ENCODE data around the gene CASR. TPM values are rescaled to one million over a fixed set of nuclear protein-coding genes. Genes with fewer than 3 reads are reported as not detected.
"Not testable (repeated sequence)": the region's sequence is repeated elsewhere in the genome, so short reads cannot be mapped to it uniquely, and the experiment has no call there.

Gene CASR
- total RNA-seq, 1 donor from 2014 or later, result not detected

- Mint-ChIP-seq H3K9me3 (ENCODE audit: low read depth) (no peaks in the 10 kb centered on the region), H3K4me3 (ENCODE audit: unreplicated experiment) (no peak overlapping the region), H3K27ac (ENCODE audit: unreplicated experiment) (no peak overlapping the region), H3K27me3 (ENCODE audit: low read depth) (peaks cover 10% of the 10 kb centered on the region), H3K36me3 (ENCODE audit: low read depth) (no peaks in the 10 kb centered on the region), H3K4me1 (ENCODE audit: low read depth) (no peaks in the 10 kb centered on the region)
- no peak for DNase-seq (ENCODE audit: low spot score)
- no peak for TF ChIP-seq CTCF (IDR thresholded peaks at IDR 0.05)
Observed at GRCh38 chr3:122199552-122199951, 16.1 kb downstream of the CASR start.

DNA sequence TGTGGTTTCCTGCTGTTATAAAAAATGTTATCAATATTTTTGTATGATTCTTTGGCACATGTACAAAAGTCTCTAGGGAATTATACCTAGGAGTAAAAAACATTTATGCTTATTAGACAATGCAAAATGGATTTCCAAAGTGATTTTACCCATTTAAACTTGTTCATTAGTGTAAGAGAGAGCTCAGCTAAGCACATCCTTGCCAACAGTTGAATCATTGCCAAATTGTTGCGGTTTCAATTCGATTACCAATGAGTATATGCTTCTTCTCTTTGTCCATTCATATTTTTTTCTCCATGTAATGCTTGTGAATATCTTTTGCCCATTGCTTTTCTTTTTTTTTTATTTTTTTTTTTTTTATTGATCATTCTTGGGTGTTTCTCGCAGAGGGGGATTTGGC is 17.2 kb downstream of the CASR start:
- no peaks in the 10 kb centered on the region for H3K36me3 Mint-ChIP-seq (ENCODE audit: low read depth)
- H3K4me3 Mint-ChIP-seq (ENCODE audit: unreplicated experiment), result no peak overlapping the region
- H3K27me3 Mint-ChIP-seq (ENCODE audit: low read depth), result peaks cover 1% of the 10 kb centered on the region
- TF ChIP-seq CTCF (IDR thresholded peaks at IDR 0.05), result no peak
- no peak overlapping the region for H3K27ac Mint-ChIP-seq (ENCODE audit: unreplicated experiment)
- no peak for DNase-seq (ENCODE audit: low spot score)
- peaks cover 3% of the 10 kb centered on the region for H3K9me3 Mint-ChIP-seq (ENCODE audit: low read depth)
- H3K4me1 Mint-ChIP-seq (ENCODE audit: low read depth), result no peaks in the 10 kb centered on the region

- not testable (repeated sequence) for H3K36me3 Mint-ChIP-seq (ENCODE audit: low read depth); H3K9me3 Mint-ChIP-seq (ENCODE audit: low read depth); H3K4me1 Mint-ChIP-seq (ENCODE audit: low read depth); H3K27ac Mint-ChIP-seq (ENCODE audit: unreplicated experiment); H3K27me3 Mint-ChIP-seq (ENCODE audit: low read depth); H3K4me3 Mint-ChIP-seq (ENCODE audit: unreplicated experiment); DNase-seq (ENCODE audit: low spot score)
Observed at GRCh38 chr3:122201476-122201875, 18.0 kb downstream of the CASR start.

- peaks cover 6% of the 10 kb centered on the region for H3K9me3 Mint-ChIP-seq (ENCODE audit: low read depth)
- DNase-seq (ENCODE audit: low spot score), result no peak
- no peaks in the 10 kb centered on the region for H3K4me1 Mint-ChIP-seq (ENCODE audit: low read depth)
- H3K27me3 Mint-ChIP-seq (ENCODE audit: low read depth), result peaks cover 5% of the 10 kb centered on the region
- no peak for TF ChIP-seq CTCF (IDR thresholded peaks at IDR 0.05)
- no peak overlapping the region for H3K27ac Mint-ChIP-seq (ENCODE audit: unreplicated experiment)
- no peak overlapping the region for H3K4me3 Mint-ChIP-seq (ENCODE audit: unreplicated experiment)
- H3K36me3 Mint-ChIP-seq (ENCODE audit: low read depth), result no peaks in the 10 kb centered on the region
Observed at GRCh38 chr3:122208579-122208978, 25.1 kb downstream of the CASR start.

- Mint-ChIP-seq H3K4me3 (ENCODE audit: unreplicated experiment) (no peak overlapping the region), H3K27me3 (ENCODE audit: low read depth) (peaks cover 8% of the 10 kb centered on the region), H3K27ac (ENCODE audit: unreplicated experiment) (no peak overlapping the region), H3K36me3 (ENCODE audit: low read depth) (no peaks in the 10 kb centered on the region), H3K9me3 (ENCODE audit: low read depth) (peaks cover 4% of the 10 kb centered on the region), H3K4me1 (ENCODE audit: low read depth) (no peaks in the 10 kb centered on the region)
- TF ChIP-seq CTCF (IDR thresholded peaks at IDR 0.05), result no peak
- DNase-seq (ENCODE audit: low spot score), result no peak
Observed at GRCh38 chr3:122213650-122214049, 30.2 kb downstream of the CASR start.

- DNase-seq (ENCODE audit: low spot score), result no peak
- Mint-ChIP-seq H3K27ac (ENCODE audit: unreplicated experiment) (no peak overlapping the region), H3K4me1 (ENCODE audit: low read depth) (no peaks in the 10 kb centered on the region), H3K4me3 (ENCODE audit: unreplicated experiment) (no peak overlapping the region), H3K36me3 (ENCODE audit: low read depth) (no peaks in the 10 kb centered on the region), H3K9me3 (ENCODE audit: low read depth) (peaks cover 4% of the 10 kb centered on the region), H3K27me3 (ENCODE audit: low read depth) (peaks cover 11% of the 10 kb centered on the region)
- no peak for TF ChIP-seq CTCF (IDR thresholded peaks at IDR 0.05)
Observed at GRCh38 chr3:122214711-122215110, 31.2 kb downstream of the CASR start.
